HG02588 (cell line): ENCODE results near the gene MMAA.
"Not testable (repeated sequence)": the region's sequence is repeated elsewhere in the genome, so short reads cannot be mapped to it uniquely, and the experiment has no call there.

Source experiments
- ATAC-seq: cut with Tn5 transposase; IDR thresholded peaks from one replicate; pipeline ENCODE4 v1.9.1; 2021; ENCODE audit warnings: mild to moderate bottlenecking, moderate library complexity; ENCODE audit not compliant: unreplicated experiment

Gene MMAA

GRCh38 chr4:145618932-145619638 is at the start of gene MMAA:
Gene MMAA, plus strand, starts transcription at chr4:145619385. Its CDS starts 19,755 bp downstream, at chr4:145639140.
- peak; percentile 92 for ATAC-seq

- not testable (repeated sequence) for ATAC-seq
Measured at GRCh38 chr4:145574546-145574945, 44.6 kb upstream of the MMAA start.

GRCh38 chr4:145580906-145581305 is 38.3 kb upstream of the MMAA start:
- ATAC-seq = no peak

DNA sequence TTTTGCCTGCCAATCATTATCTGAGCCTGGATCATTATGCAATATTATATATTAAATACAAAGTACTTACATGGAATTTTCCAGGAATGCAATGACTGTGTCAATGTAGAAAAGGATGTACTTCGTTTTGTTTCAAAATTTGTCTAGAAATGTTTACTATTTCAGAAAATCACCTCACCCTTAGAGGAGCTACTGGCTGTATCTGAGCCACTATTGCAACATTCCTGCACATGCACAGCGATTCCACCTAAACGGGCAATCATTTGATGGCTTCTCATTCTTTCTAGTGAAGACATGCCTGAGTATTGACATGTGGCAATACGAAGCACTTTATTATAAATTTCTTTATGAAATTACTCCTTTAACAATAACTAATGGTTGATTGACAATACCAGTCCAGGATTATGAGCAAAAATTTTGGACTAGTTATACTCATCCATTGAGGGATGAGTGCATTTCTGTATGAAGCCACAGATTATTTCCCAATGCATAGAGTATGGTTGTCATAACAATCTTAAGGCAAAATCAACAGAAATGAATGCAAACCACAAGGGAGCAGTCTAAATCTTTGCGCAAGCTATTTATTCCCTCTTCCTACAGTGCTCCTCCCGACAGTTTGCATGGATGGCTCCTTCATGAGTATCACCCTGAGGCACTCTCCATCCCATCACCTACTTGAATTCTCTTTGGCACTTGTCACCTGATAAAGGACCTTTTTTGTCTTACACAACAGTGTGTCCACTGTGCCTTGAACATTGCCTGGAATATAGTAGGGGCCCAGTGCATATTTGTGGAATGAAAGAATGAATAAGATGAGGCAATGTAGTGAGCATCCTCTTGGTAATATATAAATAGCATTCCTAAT is 35.8 kb upstream of the MMAA start:
- no peak for ATAC-seq

DNA sequence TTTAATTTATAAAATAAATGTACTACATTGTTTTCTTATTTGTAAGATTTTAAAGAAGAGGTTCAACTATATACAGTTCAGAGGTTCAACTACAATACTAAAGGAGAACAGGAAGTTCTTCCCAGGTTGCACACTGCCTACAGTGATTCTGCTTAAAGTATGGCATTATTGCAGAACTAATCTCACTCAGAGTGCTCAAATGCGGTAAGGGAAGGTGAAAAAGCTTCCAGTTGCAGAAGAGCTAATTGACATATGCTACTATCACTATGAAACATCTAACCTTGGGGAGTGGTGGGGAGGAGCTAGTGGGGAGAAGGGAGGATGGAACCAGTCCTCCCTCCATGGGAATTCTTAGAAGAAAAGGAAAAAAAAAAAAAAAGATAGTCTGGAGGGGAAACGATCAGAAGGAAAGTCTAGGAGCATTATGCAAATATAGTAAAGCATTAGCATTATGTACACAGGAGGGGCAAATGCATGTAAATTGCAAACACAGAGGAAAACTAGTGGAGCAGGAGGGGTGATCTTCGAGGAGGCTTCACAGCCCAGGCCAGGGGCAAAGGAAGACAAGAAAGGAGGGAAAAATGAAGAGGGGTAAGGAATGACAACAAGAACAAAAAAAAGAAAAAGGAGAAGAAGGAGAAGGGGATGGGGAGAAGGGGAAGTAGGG is 32.0 kb upstream of the MMAA start:
- ATAC-seq = no peak

GRCh38 chr4:145589381-145589780 is 29.8 kb upstream of the MMAA start:
- ATAC-seq = not testable (repeated sequence)

DNA sequence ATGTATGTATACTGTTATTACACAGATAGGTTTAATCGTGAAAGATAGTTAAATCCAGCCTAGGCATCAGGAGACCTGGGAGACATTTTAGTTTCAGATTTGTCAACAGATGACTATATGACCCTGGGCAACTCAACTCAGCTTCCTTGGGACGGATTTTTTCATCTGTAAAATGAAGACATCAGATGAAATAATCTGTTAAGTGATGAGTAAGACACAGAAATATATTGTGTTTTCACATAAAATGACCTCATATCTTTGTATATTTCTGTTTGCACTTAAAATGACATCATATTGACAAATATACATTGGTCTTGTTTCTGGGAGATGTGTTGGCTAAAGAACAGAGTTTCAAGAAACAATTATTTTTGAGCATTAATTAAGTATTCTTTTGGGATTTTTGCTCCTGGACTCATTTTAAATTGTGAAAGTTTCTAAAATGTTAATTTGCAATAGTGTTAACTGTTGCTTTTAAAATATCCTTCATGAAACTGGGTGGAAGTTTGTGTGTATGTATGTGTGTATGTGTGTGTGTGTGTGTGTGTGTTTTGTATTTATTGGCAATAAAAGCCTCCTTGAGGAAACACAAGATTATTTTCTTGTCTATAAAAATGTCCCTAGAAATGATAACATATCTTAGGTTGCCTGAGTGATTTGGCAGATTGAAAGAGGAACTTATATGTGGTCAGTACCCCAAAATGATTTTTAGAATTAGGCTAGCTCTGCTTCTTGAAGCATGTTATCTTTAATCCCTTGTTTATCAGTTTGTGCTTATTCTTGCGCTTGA is 29.1 kb upstream of the MMAA start:
- ATAC-seq = no peak

- no peak for ATAC-seq
Measured at GRCh38 chr4:145602129-145602760, 16.9 kb upstream of the MMAA start.

- ATAC-seq = no peak
Measured at GRCh38 chr4:145605941-145606340, 13.2 kb upstream of the MMAA start.

- ATAC-seq = peak; percentile 47
Measured at GRCh38 chr4:145609481-145610427, 9.4 kb upstream of the MMAA start.

- peak; percentile 61 for ATAC-seq
Measured at GRCh38 chr4:145613566-145614232, 5.5 kb upstream of the MMAA start.

DNA sequence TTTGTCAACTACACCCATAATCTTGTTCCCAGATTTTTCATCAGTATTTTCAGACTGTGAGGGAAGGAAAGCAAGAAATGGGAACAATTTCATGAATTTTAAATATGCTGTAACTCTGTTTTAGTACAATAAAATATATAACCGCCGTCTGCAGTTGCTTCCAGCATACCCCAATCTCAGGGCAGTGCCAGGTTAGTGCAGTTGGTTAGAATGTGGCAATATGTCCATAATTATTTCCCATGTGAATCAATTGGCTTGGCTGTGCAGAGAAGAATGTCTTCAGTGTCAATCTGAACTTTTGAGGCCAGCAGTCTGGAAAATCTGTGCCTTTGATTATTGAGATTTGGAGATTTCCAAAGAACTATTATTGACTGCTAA is 5.0 kb upstream of the MMAA start:
- ATAC-seq = no peak

- ATAC-seq = no peak
Measured at GRCh38 chr4:145618210-145618931, 814 bp upstream of the MMAA start.

GRCh38 chr4:145619639-145619996 is 433 bp downstream of the MMAA start:
- ATAC-seq = peak; percentile 46

DNA sequence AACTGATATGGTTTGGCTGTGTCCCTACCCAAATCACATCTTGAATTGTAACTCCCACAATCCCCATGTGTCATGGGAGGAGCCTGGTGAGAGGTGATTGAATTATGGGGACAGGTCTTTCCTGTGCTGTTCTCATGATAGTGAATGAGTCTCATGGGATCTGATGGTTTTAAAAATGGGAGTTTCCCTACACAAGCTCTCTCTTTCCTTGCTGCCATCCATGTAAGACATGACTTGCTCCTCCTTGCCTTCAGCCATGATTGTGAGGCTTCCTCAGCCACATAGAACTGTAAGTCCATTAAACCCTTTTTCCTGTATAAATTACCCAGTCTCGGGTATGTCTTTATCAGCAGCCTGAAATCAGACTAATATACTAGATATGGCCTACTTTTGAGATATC is 2.9 kb downstream of the MMAA start:
- not testable (repeated sequence) for ATAC-seq

- peak; percentile 21 for ATAC-seq
Measured at GRCh38 chr4:145623831-145624230, 4.6 kb downstream of the MMAA start.

DNA sequence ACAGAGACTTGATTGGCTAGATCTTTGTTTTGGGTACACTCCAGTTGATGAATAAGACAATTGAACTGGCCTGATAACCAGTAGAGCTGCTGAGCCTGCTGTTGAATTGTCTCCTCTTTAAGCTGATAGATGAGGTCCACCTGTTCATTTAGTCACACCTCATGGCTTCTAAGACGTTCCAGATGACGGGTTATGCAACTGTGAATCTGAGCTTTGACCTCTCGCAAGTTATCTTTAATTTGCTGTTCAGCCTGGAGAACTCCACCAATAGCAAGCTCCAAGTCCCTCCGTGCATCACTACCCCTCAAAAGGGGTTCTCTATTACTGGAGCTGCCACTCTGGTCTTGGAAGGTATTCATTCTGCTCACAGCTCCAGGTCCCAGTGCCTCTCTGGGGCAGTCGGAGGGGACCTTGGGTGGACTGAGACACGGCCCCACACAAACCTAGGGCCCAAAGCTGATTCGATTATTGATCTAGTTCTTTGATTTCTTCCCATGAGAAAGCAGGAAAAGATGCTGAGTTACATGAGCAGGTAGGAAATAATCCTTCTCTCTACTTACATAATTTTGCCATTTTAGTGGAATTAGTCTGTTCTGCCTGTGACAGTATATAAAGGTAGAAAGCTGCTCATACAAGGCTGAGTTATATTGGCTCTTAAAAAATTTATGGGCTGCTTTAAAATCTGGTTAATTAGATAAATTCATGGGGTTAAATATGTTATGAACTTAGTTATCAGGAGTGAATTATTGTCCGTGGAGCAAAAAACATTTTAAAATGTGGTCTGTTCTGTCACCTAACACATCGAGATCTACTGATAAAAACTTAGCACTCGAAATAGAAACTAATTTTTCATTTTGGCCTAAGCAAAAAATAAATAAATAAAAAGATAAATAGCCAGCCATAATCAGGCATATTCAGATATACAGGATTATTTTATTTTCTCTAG is 6.8 kb downstream of the MMAA start:
- no peak for ATAC-seq
